Liver (tissue), 9 donors: ENCODE data around the gene TOM1L2. TPM values are rescaled to one million over a fixed set of nuclear protein-coding genes. Genes with fewer than 3 reads are reported as not detected.

ENCODE experiments used
- DNase-seq: peaks from one replicate; pipeline ENCODE4 v3.0.0-alpha.2; 2017; ENCODE audit warnings: low spot score
- H3K27ac ChIP-seq, 2 donors: one replicate each; pipeline ENCODE4 v1.7.0; 2013; ENCODE audit warnings: inconsistent platforms in 2 of 2, low read length in 2 of 2, control low read depth in 1 of 2, low read depth in 1 of 2, mild to moderate bottlenecking in 1 of 2
- H3K27me3 ChIP-seq, 4 donors: one replicate each; pipeline versions ENCODE4 v1.6.1 to v1.7.0; 2013; ENCODE audit warnings: low read length in 3 of 4, inconsistent platforms in 1 of 4, mild to moderate bottlenecking in 1 of 4, moderate library complexity in 1 of 4; ENCODE audit not compliant: control insufficient read depth in 4 of 4, insufficient read depth in 4 of 4
- H3K36me3 ChIP-seq, 4 donors: one replicate each; pipeline versions ENCODE4 v1.6.1 to v1.7.0; 2013; ENCODE audit warnings: low read length in 3 of 4, mild to moderate bottlenecking in 3 of 4, low read depth in 1 of 4, moderate library complexity in 1 of 4; ENCODE audit not compliant: control insufficient read depth in 4 of 4, insufficient read depth in 3 of 4
- H3K4me1 ChIP-seq, 4 donors: one replicate each; pipeline versions ENCODE4 v1.6.1 to v1.7.0; 2013; ENCODE audit warnings: low read length in 3 of 4, mild to moderate bottlenecking in 3 of 4, moderate library complexity in 1 of 4; ENCODE audit not compliant: control insufficient read depth in 4 of 4, insufficient read depth in 4 of 4
- H3K4me3 ChIP-seq, 3 donors: one replicate each; pipeline versions ENCODE4 v1.6.1 to v1.7.0; 2013; ENCODE audit warnings: low read length in 3 of 3, control low read depth in 1 of 3, low read depth in 1 of 3, mild to moderate bottlenecking in 1 of 3
- H3K9ac ChIP-seq, 2 donors: one replicate each; pipeline ENCODE4 v1.7.0; 2013; ENCODE audit warnings: low read length in 2 of 2, mild to moderate bottlenecking in 2 of 2, moderate library complexity in 2 of 2, control low read depth in 1 of 2, low read depth in 1 of 2
- H3K9me3 ChIP-seq, 4 donors: one replicate each; pipeline versions ENCODE4 v1.6.1 to v1.7.0; 2013; ENCODE audit warnings: low read length in 3 of 4; ENCODE audit not compliant: control insufficient read depth in 4 of 4
- CTCF ChIP-seq: fragments of 150-350 bp; IDR thresholded peaks from 2 replicates; pipeline ENCODE4 v1.5.1; 2017; ENCODE audit warnings: improper control_type of control experiment, low read depth, low read length; ENCODE audit not compliant: missing input control
- EGR1 ChIP-seq, 2 donors: IDR thresholded peaks; 2 replicates each; pipeline ENCODE4 v1.6.1; 2016 to 2018; ENCODE audit warnings: antibody characterized with exemption in 2 of 2, low read depth in 2 of 2
- FOXA1 ChIP-seq: IDR thresholded peaks from 2 replicates; pipeline ENCODE4 v1.6.1; 2016; ENCODE audit warnings: antibody characterized with exemption
- FOXA2 ChIP-seq: IDR thresholded peaks from 2 replicates; pipeline ENCODE4 v1.6.1; 2016; ENCODE audit warnings: antibody characterized with exemption
- GABPA ChIP-seq, 2 donors: IDR thresholded peaks in 1 of 2; conservative IDR thresholded peaks in 1 of 2; 2 replicates each; pipeline ENCODE4 v1.6.1; 2016; ENCODE audit warnings: antibody characterized with exemption in 2 of 2, mild to moderate bottlenecking in 1 of 2, moderate library complexity in 1 of 2
- HNF4A ChIP-seq, 2 donors: conservative IDR thresholded peaks; 2 replicates each; pipeline ENCODE4 v1.6.1; 2016; ENCODE audit warnings: antibody characterized with exemption in 2 of 2, mild to moderate bottlenecking in 2 of 2
- HNF4G ChIP-seq: IDR thresholded peaks from 2 replicates; pipeline ENCODE4 v1.6.1; 2016; ENCODE audit warnings: antibody characterized with exemption
- JUND ChIP-seq, 2 donors: IDR thresholded peaks; 2 replicates each; pipeline ENCODE4 v1.6.1; 2016; ENCODE audit warnings: antibody characterized with exemption in 2 of 2
- NR2F2 ChIP-seq: IDR thresholded peaks from 2 replicates; pipeline ENCODE4 v1.6.1; 2016; ENCODE audit warnings: antibody characterized with exemption
- RAD21 ChIP-seq, 2 donors: IDR thresholded peaks; 2 replicates each; pipeline ENCODE4 v1.6.1; 2016; ENCODE audit warnings: antibody characterized with exemption in 2 of 2, mild to moderate bottlenecking in 2 of 2
- RXRA ChIP-seq, 2 donors: IDR thresholded peaks; 2 replicates each; pipeline ENCODE4 v1.6.1; 2017 to 2018; ENCODE audit warnings: antibody characterized with exemption in 2 of 2, mild to moderate bottlenecking in 1 of 2
- SP1 ChIP-seq: IDR thresholded peaks from 2 replicates; pipeline ENCODE4 v1.6.1; 2018; ENCODE audit warnings: antibody characterized with exemption, mild to moderate bottlenecking
- TAF1 ChIP-seq: conservative IDR thresholded peaks from 2 replicates; pipeline ENCODE4 v1.6.1; 2016; ENCODE audit warnings: antibody characterized with exemption, mild to moderate bottlenecking
- YY1 ChIP-seq: IDR thresholded peaks from 2 replicates; pipeline ENCODE4 v1.6.1; 2016; ENCODE audit warnings: antibody characterized with exemption, mild to moderate bottlenecking
- ZBTB33 ChIP-seq: IDR thresholded peaks from 2 replicates; pipeline ENCODE4 v1.6.1; 2016; ENCODE audit warnings: antibody characterized with exemption
- WGBS: extraction: QIAGEN DNeasy Blood & Tissue Kit; methylation state at CpG from one replicate; pipeline ENCODE4 v1.1.7; 2013; 5-methylcytosine and 5-hydroxymethylcytosine counted together
- polyA plus RNA-seq, 2 donors: library from polyadenylated mRNA; stranded (reverse) in 1 of 2; unstranded in 1 of 2; fragments of 200-250 nt in 1 of 2; fragments of >200 nt in 1 of 2; fragmentation: Nextera tagmentation in 1 of 2; extraction: Ambion mirVana in 1 of 2; gene quantifications; one replicate each; pipeline versions ENCODE4 v1.2.1 to v1.2.3, GENCODE V29; 2013 to 2015
- total RNA-seq, 2 donors: library from RNA; depleted of rRNA; stranded (reverse); fragments of >200 nt; gene quantifications; one replicate each; pipeline ENCODE4 v1.2.3, GENCODE V29; 2014
- TF ChIP-seq, protein P1 (sequence below): IDR thresholded peaks from 2 replicates; pipeline ENCODE4 v1.6.1; 2016; ENCODE audit warnings: antibody characterized with exemption
- TF ChIP-seq, protein P2 (sequence below): IDR thresholded peaks from 2 replicates; pipeline ENCODE4 v1.6.1; 2016; ENCODE audit warnings: antibody characterized with exemption, mild to moderate bottlenecking
- TF ChIP-seq, protein P3 (sequence below): IDR thresholded peaks from 2 replicates; pipeline ENCODE4 v1.6.1; 2016; ENCODE audit warnings: antibody characterized with exemption
- donor health status: healthy.
- donor health status: healthy.
- donor health status: healthy.
- donor health status: healthy.
- donor health status: healthy.

The TOM1L2 gene
- total and polyA plus RNA-seq, 4 donors, result 5.0 to 24.0 (median 9.3) TPM

DNA sequence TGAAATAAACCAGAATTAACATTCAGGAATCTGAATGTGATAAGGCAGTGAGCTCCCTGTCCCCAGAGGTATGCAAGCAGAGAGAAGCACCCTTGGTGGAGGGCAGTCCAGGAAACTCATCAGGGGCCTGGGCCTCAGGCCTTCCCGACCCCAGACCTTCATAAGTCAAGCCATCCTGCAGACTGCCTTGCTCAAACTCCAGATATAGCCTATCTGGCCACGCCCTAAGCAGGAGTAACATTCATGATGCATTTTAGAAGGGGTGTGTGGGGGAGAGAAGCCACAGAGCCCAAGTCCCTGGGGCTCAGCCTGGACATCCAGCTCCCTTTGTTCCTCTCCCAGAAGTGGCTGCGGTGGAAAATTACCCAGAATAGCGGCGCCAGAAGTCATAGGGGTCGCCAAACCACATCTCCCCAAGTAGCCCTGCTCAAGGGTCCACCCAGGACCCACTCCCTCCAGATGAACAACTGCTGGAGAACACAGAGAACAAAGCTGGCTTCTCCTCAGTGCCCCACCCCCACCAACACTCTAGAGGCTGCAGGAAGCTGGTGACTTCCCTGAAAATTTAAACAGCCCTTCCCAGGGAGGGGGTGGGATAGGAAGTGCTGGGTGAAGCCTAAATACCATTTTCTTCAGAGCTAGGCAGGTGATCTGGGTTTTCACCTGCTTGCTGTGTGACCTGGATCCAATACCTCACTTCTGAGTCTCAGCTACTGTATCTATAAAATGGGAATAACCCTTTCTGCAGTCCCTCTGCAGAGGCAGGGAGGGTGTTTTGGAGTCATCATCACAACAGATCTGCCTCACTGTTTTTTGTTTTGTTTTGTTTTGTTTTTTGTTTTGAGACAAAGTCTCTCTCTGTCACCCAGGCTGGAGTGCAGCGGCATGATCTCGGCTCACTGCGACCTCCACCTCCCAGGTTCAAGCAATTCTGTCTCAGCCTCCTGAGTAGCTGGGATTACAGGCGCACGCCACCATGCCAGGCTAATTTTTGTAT is 133.9 kb downstream of the TOM1L2 start:
- Histone ChIP-seq H3K27ac (peak overlapping the region; percentile 97 to 100), H3K9me3 (no peaks in the 10 kb centered on the region), H3K4me1 (peaks cover 30 to 69% (median 46%) of the 10 kb centered on the region in 4 donors), H3K36me3 (no peaks in the 10 kb centered on the region), H3K27me3 (no peaks in the 10 kb centered on the region), H3K9ac (peak overlapping the region; percentile 85 to 98), H3K4me3 (no peak overlapping the region)
- no peak for DNase-seq
- TF ChIP-seq SP1, result peak; percentile 43
- peak; percentile 31 for TF ChIP-seq YY1
- no peak for TF ChIP-seq EGR1 (IDR thresholded peaks at IDR 0.05; ENCODE audit: low read depth in 2 of 2)
- peak in 1 of 2 donors; percentile 6 for TF ChIP-seq RAD21 (IDR thresholded peaks at IDR 0.05)
- no peak for TF ChIP-seq HNF4A (conservative IDR thresholded peaks at IDR 0.05)
- no peak for TF ChIP-seq JUND (IDR thresholded peaks at IDR 0.05)
- TF ChIP-seq FOXA2, result no peak
- no peak for TF ChIP-seq TAF1
- no peak for TF ChIP-seq FOXA1
- TF ChIP-seq, protein P1, sequence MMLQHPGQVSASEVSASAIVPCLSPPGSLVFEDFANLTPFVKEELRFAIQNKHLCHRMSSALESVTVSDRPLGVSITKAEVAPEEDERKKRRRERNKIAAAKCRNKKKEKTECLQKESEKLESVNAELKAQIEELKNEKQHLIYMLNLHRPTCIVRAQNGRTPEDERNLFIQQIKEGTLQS, result no peak
- TF ChIP-seq HNF4G, result no peak
- peak in 1 of 2 donors; percentile 10 for TF ChIP-seq RXRA (IDR thresholded peaks at IDR 0.05)
- no peak for TF ChIP-seq NR2F2
- TF ChIP-seq ZBTB33, result no peak
- TF ChIP-seq, protein P2, sequence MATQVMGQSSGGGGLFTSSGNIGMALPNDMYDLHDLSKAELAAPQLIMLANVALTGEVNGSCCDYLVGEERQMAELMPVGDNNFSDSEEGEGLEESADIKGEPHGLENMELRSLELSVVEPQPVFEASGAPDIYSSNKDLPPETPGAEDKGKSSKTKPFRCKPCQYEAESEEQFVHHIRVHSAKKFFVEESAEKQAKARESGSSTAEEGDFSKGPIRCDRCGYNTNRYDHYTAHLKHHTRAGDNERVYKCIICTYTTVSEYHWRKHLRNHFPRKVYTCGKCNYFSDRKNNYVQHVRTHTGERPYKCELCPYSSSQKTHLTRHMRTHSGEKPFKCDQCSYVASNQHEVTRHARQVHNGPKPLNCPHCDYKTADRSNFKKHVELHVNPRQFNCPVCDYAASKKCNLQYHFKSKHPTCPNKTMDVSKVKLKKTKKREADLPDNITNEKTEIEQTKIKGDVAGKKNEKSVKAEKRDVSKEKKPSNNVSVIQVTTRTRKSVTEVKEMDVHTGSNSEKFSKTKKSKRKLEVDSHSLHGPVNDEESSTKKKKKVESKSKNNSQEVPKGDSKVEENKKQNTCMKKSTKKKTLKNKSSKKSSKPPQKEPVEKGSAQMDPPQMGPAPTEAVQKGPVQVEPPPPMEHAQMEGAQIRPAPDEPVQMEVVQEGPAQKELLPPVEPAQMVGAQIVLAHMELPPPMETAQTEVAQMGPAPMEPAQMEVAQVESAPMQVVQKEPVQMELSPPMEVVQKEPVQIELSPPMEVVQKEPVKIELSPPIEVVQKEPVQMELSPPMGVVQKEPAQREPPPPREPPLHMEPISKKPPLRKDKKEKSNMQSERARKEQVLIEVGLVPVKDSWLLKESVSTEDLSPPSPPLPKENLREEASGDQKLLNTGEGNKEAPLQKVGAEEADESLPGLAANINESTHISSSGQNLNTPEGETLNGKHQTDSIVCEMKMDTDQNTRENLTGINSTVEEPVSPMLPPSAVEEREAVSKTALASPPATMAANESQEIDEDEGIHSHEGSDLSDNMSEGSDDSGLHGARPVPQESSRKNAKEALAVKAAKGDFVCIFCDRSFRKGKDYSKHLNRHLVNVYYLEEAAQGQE, result no peak
- TF ChIP-seq, protein P3, sequence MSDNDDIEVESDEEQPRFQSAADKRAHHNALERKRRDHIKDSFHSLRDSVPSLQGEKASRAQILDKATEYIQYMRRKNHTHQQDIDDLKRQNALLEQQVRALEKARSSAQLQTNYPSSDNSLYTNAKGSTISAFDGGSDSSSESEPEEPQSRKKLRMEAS, result no peak
- no peak for TF ChIP-seq CTCF
- no peak for TF ChIP-seq GABPA (IDR thresholded peaks at IDR 0.05 in 1 of 2, conservative IDR thresholded peaks at IDR 0.05 in 1 of 2)
- whole genome bisulfite sequencing, result 67% methylated on average over 11 of the region's 11 CpGs
